GM15510 (cell line): ENCODE results near the gene ATP6V0D1.

ENCODE experiments used
- POLR2A ChIP-seq: IDR thresholded peaks from 3 replicates; pipeline ENCODE4 v1.6.1; 2011; ENCODE audit warnings: borderline replicate concordance; ENCODE audit not compliant: insufficient read length; ENCODE audit errors: extremely low read depth

Gene ATP6V0D1

DNA sequence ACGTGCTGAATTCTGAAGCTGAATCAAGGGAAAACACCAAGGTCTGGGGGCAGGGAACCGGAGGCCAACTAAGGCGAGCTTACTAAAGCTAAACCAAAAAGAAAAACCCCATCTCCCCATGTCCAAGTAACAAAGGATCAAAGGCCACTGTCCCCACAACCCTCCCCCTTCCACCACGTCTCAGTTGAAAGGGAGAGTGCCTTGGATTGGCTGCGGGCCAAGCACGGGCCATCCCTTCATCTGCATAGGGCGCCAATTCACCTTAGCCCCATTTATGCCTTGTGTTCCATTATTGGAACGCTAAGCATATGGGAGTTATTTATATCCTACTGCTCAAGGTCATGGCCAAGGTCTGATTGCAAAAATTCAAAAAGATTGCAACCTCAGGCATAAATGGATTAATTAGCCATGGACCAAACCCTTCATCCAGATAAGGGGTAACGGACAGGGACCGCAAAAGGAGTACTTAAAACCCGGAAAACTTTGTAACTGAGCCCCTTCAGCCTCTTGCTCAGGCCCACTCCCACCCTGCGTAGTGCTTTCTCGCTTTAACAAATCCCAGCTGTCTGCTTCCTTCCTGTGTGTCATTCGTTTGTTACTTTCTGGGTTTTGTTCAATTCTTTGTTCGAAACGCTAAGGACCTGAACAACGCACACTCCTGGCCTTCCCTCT is 740 bp upstream of the ATP6V0D1 start:
- peak; percentile 29 for TF ChIP-seq POLR2A

DNA sequence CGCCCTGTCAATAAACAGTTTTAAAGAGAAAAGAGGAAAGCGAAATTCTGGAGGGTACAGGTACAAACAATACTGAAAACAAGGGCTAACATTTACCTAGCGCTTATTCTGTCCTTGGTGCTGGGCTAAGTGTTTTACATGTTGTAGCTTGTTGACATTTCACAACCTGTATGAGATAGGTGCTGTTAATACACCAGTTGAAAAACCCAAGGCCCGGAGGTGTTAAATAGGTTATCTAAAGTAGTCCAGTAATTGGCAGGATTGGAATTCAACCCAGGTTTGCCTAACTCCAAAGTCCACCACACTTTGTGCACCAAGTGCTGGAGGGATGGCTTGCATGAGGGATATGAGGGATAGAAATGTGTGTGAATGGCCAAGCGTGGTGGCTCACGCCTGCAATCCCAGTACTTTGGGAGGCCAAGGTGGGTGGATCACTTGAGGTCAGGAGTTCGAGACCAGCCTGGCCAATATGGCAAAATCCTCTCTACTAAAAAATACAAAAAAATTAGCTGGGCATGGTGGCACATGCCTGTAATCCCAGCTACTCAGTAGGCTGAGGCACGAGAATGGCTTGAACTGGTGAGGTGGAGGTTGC is 2.9 kb downstream of the ATP6V0D1 start:
- TF ChIP-seq POLR2A, result no peak

DNA sequence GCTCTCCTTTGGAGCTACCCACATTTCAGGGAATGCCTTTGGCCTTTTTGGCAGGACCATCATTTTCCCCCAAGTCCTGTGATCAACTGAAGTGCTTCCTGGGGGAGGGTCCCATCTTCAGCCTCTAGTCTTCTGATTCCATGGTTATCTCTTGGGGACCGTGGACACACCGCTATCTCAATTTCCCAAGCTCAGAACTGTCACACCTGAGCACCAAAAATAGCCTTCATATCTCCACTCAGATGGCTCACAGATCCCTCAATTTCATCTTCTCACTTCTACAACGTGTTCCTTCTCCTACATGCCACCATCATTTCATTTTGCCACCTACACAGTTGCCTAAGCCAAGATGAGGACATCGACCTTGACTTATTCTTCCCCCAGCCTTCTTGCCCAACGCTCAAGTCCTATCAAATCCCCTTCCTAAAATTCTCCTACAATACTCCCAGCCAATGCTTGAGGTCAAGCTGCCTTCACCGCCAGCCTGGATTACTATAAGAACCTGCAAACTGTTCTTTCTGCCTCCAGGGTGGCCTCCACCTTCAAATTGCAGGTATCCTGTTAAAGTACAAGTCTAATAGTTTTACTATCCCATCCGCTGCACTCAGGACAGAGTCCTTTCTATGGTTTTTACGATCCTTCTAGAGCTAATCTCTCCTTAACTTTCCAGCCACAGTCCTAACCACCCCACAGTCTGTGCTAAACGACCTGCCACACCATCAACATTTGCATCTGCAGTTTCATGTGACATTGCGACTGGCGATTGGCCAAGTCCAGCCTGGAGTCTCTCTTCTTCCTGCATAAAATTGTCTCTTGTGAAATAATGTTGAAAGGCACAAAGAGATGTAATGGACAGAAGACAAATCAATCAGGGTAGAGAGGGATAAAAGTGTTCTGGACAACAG is 6.2 kb downstream of the ATP6V0D1 start:
- TF ChIP-seq POLR2A, result no peak

DNA sequence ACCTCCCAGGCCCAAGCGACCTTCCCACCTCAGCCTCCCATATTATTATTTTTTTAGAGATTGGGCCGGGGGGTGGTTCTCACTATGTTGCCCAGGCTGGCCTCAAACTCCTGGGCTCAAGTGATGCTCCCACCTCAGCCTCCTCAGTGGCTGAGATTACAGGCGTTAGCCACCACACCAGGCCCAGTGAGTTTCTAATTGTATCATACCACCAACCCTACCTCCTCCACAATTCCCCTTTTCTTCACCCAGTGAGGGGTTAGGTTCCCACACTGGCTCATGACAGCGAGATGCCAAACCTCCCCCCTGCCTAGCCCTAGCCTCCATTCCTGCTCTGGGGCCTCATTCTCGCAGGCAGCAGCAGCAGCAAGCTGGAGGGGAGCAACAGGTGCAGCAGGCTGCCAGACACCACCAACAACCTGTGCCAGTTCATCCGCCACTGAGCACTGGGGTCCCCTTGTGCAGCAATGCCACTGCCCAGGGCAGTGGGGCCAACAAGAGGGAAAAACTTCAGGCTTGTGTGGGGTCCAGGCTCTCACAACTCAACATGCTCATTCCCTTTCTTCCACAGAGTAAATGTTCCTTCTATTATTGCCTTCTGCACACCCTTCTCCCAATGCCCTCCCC is 9.1 kb downstream of the ATP6V0D1 start:
- TF ChIP-seq POLR2A, result no peak

DNA sequence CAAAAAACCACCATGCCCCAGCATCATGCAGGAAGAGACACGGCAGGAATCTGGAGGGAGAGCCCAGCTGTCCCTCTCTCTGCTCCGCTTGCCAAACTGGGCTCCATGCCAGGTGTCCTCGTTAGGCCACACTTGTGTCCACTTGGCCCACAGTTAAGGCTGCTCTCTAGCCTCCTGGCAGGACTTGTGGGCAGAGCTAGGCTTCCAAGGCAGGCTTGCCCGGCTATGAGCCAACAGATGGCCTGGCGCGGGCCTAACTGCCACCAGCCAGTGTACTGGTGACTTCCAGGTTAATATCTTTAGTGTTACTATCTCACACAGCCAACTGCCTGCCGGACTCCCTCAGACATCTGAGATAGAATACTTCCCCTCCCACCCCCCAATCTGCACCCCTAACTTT is 10.6 kb downstream of the ATP6V0D1 start:
- no peak for TF ChIP-seq POLR2A

DNA sequence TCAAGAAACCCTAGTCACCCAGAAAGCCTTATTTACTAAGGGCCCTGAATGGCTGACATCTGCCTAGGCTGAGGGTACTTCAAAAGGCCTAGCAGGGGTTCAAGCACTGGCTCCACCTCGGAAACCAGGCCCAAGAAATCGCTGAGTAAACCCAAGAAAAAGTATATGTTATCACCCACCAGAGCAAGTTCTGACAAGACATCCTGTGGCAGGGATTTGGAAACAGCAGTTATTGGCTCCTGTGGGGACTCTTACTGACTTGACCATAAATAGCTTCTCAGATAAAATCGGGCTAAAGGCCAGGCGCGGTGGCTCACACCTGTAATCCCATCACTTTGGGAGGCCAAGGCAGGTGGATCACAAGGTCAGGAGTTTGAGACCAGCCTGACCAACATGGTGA is 12.2 kb downstream of the ATP6V0D1 start:
- TF ChIP-seq POLR2A, result no peak

DNA sequence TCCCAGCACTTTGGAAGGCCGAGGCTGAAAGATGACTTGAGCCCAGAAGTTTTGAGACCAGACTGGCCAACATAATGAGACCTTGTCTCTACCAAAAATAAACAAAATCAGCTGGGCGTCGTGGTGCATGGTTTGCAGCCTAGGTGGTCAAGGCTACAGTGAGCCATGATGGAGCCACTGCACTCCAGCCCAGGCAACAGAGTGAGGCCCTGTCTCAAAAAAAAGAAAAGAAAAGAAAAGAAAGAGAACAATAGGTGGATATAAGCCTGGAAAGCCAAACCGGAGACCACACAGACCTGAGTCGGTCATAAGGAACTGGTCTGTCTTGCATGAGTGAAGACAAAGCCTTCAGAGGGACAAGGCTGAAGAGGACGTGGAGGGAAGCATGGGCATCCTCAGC is 14.4 kb downstream of the ATP6V0D1 start:
- no peak for TF ChIP-seq POLR2A

DNA sequence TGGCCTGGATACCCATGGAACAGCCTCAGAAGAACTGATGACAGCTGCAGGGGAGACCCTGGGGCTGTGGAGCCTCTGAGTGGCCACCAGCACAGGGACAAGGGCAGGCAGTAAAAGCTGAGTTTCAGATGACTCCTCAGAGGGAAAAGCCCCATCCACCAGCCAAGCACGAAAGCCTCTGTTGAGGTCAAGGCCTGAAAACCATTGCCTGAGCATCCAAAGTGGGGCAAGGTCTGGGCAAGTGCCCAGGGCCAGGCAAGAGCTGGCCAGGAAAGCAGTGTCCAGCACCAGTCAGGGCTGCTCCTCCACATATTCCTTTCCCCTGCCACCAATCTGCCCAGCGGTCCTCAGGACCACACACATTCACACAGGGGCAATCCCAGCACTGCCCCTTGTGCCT is 16.4 kb downstream of the ATP6V0D1 start:
- TF ChIP-seq POLR2A, result no peak

DNA sequence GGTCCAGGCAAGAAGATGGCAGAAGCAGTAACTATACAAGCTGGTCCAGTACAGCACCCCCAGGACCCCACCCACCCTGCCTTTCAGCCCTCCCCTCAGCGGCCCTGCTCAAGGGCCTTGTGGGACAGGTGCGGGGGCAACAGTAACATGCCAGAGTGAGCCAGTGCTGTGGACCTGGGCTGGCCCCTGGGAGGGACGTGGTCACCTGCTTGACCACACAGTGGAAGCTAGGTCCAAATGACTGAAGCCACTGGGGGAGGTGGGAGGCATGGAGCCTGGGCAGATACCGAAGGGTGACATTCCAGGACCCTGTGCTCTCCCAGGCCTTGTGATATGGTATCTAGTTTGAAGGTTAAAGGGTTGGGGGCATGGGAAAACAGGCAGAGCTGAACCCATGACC is 17.3 kb downstream of the ATP6V0D1 start:
- no peak for TF ChIP-seq POLR2A

DNA sequence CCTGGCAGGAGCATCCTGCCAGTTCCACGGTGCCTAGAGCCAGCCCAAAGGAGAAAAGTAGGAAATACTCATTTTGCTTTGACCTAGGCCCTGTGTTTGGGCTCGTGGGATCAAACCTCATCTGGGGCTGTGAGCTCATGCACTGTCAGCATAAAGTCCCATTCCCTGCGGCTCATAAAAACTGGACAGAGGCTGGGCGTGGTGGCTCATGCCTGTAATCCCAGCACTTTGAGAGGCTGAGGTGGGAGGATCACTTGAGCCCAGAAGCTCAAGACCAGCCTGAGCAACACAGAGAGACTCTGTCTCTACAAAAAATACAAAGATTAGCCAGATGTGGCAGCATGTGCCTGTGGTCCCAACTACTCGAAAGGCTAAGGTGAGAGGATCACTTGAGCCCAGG is 17.9 kb downstream of the ATP6V0D1 start:
- TF ChIP-seq POLR2A, result no peak

DNA sequence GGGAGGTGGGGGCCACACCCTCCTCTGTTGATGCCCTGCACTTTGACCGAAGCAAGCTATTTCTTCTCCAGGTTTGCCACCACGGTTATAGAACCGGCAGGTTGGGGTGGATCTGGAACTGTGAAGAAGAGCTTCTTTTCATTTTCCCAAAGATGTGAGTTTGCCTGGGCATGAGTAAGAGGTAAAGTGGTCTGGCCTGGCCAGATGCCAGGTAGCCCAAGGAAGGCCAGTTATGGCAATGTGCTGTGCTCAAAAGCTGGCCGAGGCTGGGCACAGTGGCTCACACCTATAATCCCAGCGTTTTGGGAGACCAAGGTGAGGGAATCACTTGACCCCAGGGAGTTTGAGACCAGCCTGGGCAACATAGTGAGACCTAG is 18.7 kb downstream of the ATP6V0D1 start:
- TF ChIP-seq POLR2A, result no peak

DNA sequence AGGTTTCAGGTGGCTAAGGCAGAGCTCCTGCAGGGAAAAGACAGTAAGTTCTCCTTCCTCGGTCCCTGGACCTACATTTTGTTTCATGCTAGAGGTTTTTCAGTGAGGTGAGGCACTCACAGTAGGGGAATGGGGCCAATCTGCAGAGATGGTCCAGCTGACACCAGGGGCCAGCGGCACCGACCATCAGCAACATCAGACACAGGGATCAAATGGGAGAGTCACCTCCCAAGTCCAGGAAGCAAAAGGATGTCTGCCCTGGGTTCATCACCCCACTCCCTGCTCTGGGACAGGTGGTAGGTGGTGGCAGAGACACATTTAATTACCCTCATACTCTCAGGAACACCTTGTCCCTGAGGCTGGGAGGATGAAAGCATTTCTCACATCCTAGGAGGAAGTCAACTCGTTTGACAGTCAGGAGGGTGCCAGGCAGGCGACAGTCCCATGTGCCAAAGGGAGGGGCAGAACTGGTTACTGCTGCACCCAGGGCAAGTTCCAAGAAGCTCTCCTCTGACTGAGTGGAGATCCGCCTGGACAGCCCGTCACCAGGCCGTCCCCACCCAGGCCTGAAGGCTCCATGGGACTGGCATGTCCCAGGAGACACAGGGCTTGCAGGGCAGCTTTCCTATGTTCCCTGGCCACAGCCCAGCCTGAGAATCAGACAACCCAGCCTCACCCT is 19.2 kb downstream of the ATP6V0D1 start:
- TF ChIP-seq POLR2A, result no peak

DNA sequence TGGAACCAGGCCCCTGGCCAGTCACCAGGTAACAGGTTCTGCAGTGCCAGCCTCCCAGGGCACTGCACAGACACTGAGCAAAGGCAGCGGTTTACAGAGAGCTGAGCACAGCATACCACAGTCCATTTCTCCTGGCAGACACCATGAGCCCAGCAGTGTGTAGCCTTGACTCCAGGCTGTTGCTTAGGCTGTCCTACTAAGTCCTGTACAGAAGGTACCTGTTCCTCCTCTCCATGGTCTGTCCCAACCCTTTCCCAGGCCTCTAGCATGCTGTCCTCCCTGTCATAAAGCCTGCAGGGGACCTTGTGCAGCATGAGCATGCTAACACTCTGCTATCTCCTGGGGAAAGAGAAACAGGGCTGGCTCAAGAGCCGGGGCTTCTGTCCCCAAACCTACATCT is 20.0 kb downstream of the ATP6V0D1 start:
- no peak for TF ChIP-seq POLR2A

DNA sequence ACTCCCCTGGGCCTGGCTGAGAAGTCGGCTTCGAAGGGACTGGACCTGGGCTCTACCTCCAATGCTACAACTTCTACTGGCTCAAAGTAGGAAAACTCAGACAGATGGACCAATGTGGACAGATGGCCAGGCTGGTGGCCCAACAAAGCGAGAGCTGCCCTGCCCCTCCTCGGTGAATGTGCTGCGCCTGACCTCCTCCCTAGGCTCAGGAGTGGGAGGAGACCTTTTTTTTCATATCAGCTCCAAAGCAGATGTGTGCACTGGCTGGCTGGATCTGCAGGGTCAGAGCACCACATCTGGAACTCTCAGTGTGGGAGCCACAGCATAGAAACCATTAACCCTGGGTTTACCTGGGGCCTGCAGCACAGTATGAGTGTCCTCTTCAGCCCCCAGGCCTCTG is 20.8 kb downstream of the ATP6V0D1 start:
- no peak for TF ChIP-seq POLR2A

DNA sequence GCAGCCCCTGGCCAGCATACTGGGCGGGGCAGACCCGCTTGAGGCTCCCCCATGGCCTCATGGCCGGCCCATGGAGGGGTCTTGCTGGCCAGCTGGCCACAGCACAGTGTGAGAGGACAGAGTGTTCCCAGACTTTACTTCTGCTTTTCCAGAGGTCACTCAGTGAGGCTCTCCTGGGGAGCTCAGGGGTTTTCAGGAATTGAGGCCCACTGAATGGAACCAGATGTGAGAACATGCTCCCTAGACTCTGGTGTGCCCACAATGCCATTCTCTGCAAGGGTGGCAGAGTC is 21.2 kb downstream of the ATP6V0D1 start:
- no peak for TF ChIP-seq POLR2A

DNA sequence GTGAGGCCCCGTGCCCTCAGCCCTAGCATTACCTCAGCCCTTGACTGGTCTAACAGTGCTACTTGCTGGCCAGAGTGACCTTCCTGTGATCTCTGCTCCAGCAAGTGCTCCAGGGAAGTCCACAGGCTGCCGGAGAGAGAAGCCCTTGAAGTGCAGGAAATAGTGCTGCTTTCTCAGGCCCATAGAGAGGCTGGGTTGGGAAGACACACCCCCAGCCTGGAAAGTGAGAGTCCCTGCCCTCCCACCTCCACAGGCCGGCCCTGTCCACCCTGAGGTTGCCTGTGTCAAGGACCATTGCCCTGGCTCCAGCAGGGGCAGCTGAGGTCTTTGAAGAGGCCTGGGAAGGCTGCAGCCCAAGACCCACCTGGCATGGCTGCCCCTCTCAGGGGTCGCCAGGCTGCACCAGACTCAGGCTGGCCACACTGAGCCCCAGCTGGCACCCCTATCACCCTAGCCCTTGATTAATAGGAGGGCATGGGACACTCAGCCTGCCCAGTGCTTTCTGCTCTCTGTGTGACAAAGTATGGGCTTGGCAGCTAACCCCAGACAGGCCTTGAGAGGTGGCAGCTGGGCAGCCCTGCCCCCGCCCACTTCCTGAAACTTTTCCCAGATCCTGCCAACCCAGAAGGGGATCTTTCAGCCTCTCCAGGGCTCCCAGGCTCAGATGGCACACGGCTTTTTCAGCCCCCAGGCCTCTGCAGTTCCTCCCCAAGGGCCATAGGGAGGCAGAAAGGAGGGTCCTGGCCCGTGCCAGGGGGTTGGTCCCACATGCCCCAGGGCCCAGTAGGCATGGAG is 21.7 kb downstream of the ATP6V0D1 start:
- TF ChIP-seq POLR2A, result no peak
